WTC11 (cell line): ENCODE data around the gene SSH3. TPM values are rescaled to one million over a fixed set of nuclear protein-coding genes. Genes with fewer than 3 reads are reported as not detected.

ENCODE experiments used
- ATAC-seq: fragments of 200-7000 bp; cut with Tn5 transposase; 2 replicates; pipeline ENCODE4 v1.10.0; 2021; ENCODE audit warnings: mild to moderate bottlenecking, moderate library complexity
- CTCF ChIA-PET: fragments of 300-600 bp; sonication (Branson Sonifier 250); formaldehyde crosslinking; loops from one replicate; lab custom pipeline; 2021; ENCODE audit warnings: antibody characterized with exemption; lab: Charles Lee
- POLR2A ChIA-PET: fragments of 350-600 bp; sonication (Branson Sonifier 250); formaldehyde crosslinking; loops from one replicate; lab custom pipeline; 2021; ENCODE audit warnings: antibody characterized with exemption; lab: Charles Lee
- DNase-seq: peaks from one replicate; pipeline ENCODE4 v3.0.0; 2021; ENCODE audit warnings: low spot score
- H3K27ac Mint-ChIP-seq: 2 replicates; pipeline ENCODE4 v1.8.0; 2021; ENCODE audit warnings: mixed read lengths
- H3K27me3 Mint-ChIP-seq: 2 replicates; pipeline ENCODE4 v1.8.0; 2021; ENCODE audit warnings: low read depth, mild to moderate bottlenecking, moderate library complexity, mixed read lengths
- H3K36me3 Mint-ChIP-seq: 2 replicates; pipeline ENCODE4 v1.8.0; 2021; ENCODE audit warnings: mixed read lengths
- H3K4me1 Mint-ChIP-seq: 2 replicates; pipeline ENCODE4 v1.8.0; 2022; ENCODE audit warnings: mixed read lengths
- H3K4me3 Mint-ChIP-seq: 2 replicates; pipeline ENCODE4 v1.8.0; 2021; ENCODE audit warnings: mild to moderate bottlenecking, moderate library complexity, mixed read lengths
- H3K9me3 Mint-ChIP-seq: 2 replicates; pipeline ENCODE4 v1.8.0; 2021; ENCODE audit warnings: mixed read lengths
- AFF4 ChIP-seq: sonication (generic); formaldehyde crosslinking; IDR thresholded peaks from 2 replicates; pipeline ENCODE4 v1.8.1; 2023; ENCODE audit warnings: mild to moderate bottlenecking, missing genetic modification reagents, borderline replicate concordance
- ATF2 ChIP-seq: sonication (generic); formaldehyde crosslinking; IDR thresholded peaks from 2 replicates; pipeline ENCODE4 v1.8.1; 2022; ENCODE audit warnings: low read depth, missing genetic modification reagents, borderline replicate concordance
- ATF6 ChIP-seq: sonication (generic); formaldehyde crosslinking; IDR thresholded peaks from 2 replicates; pipeline ENCODE4 v1.8.1; 2023; ENCODE audit warnings: mild to moderate bottlenecking, missing genetic modification reagents
- E2F1 ChIP-seq: sonication (generic); formaldehyde crosslinking; IDR thresholded peaks from 2 replicates; pipeline ENCODE4 v1.8.0; 2022; ENCODE audit warnings: mild to moderate bottlenecking, missing genetic modification reagents
- ERG ChIP-seq: fragments of 250-450 bp; sonication (Bioruptor Pico); IDR thresholded peaks from 2 replicates; pipeline ENCODE4 v1.8.0; 2021; ENCODE audit warnings: mild to moderate bottlenecking
- GRHL2 ChIP-seq: fragments of 250-450 bp; sonication (Bioruptor Pico); IDR thresholded peaks from 2 replicates; pipeline ENCODE4 v1.8.0; 2022; ENCODE audit warnings: mild to moderate bottlenecking, moderate library complexity; ENCODE audit not compliant: insufficient replicate concordance, severe bottlenecking
- JUN ChIP-seq: sonication (generic); formaldehyde crosslinking; IDR thresholded peaks from 2 replicates; pipeline ENCODE4 v1.8.0; 2023; ENCODE audit warnings: mild to moderate bottlenecking, missing genetic modification reagents
- NFYB ChIP-seq: sonication (generic); formaldehyde crosslinking; conservative IDR thresholded peaks from 2 replicates; pipeline ENCODE4 v1.8.0; 2022; ENCODE audit warnings: low read depth, missing genetic modification reagents
- NR1H2 ChIP-seq: sonication (generic); formaldehyde crosslinking; IDR thresholded peaks from 2 replicates; pipeline ENCODE4 v1.9.0; 2021; ENCODE audit warnings: mild to moderate bottlenecking, moderate library complexity, missing genetic modification reagents
- NR3C1 ChIP-seq: sonication (generic); formaldehyde crosslinking; conservative IDR thresholded peaks from 2 replicates; pipeline ENCODE4 v1.8.1; 2023; ENCODE audit warnings: low read depth, mild to moderate bottlenecking, missing genetic modification reagents
- PRRX2 ChIP-seq: fragments of 250-450 bp; sonication (Bioruptor Pico); IDR thresholded peaks from 2 replicates; pipeline ENCODE4 v1.8.0; 2021; ENCODE audit warnings: mild to moderate bottlenecking
- SMAD3 ChIP-seq: sonication (generic); formaldehyde crosslinking; IDR thresholded peaks from 2 replicates; pipeline ENCODE4 v1.8.0; 2022; ENCODE audit warnings: missing genetic modification reagents, mild to moderate bottlenecking, borderline replicate concordance
- SMAD4 ChIP-seq: sonication (generic); formaldehyde crosslinking; IDR thresholded peaks from 2 replicates; pipeline ENCODE4 v1.8.0; 2022; ENCODE audit warnings: mild to moderate bottlenecking, missing genetic modification reagents
- STAT6 ChIP-seq: sonication (generic); formaldehyde crosslinking; conservative IDR thresholded peaks from 2 replicates; pipeline ENCODE4 v1.8.1; 2023; ENCODE audit warnings: mild to moderate bottlenecking, low read depth, missing genetic modification reagents, moderate library complexity
- TCF7 ChIP-seq: sonication (generic); formaldehyde crosslinking; IDR thresholded peaks from 2 replicates; pipeline ENCODE4 v1.8.0; 2022; ENCODE audit warnings: mild to moderate bottlenecking, low read depth, missing genetic modification reagents, moderate library complexity
- TP53 ChIP-seq: sonication (generic); formaldehyde crosslinking; IDR thresholded peaks from 2 replicates; pipeline ENCODE4 v1.8.1; 2023; ENCODE audit warnings: mild to moderate bottlenecking, missing genetic modification reagents
- ZNF263 ChIP-seq: sonication (generic); formaldehyde crosslinking; IDR thresholded peaks from 2 replicates; pipeline ENCODE4 v1.8.1; 2022; ENCODE audit warnings: low read depth, mild to moderate bottlenecking, moderate library complexity, missing genetic modification reagents
- ZNF416 ChIP-seq: fragments of 250-450 bp; sonication (Bioruptor Pico); IDR thresholded peaks from 2 replicates; pipeline ENCODE4 v1.9.0; 2021; ENCODE audit warnings: mild to moderate bottlenecking, inconsistent platforms
- total RNA-seq: library from RNA; stranded (reverse); gene quantifications from 3 replicates; pipeline ENCODE4 v1.2.3, GENCODE V29; 2021

SSH3 gene
- total RNA-seq, 1 experiment from 2014 or later = 42.3 TPM

GRCh38 chr11:67283481-67283963 is 19.8 kb upstream of the SSH3 start:
- H3K27ac Mint-ChIP-seq = no peak overlapping the region
- peaks cover 18% of the 10 kb centered on the region for H3K36me3 Mint-ChIP-seq
- no peaks in the 10 kb centered on the region for H3K27me3 Mint-ChIP-seq
- no peaks in the 10 kb centered on the region for H3K9me3 Mint-ChIP-seq
- TF ChIP-seq ATF6 (CRISPR knock-in tag) (no peak), STAT6 (CRISPR knock-in tag) (no peak), ZNF263 (CRISPR knock-in tag) (no peak), ATF2 (CRISPR knock-in tag) (no peak), AFF4 (CRISPR knock-in tag) (no peak), TCF7 (CRISPR knock-in tag) (no peak), PRRX2 (CRISPR knock-in tag) (no peak)
- TF ChIP-seq, all 79 proteins: peak for 0
- ATAC-seq (no peak), DNase-seq (no peak)
- CTCF ChIA-PET = interaction anchor here (0.9 to 2.4 kb wide), 5 partner anchors 12 to 34 kb away, joined by 3 to 16 read pairs (median 3); partner anchors contain the start of gene SSH3
- peaks cover 12% of the 10 kb centered on the region for H3K4me1 Mint-ChIP-seq
- POLR2A ChIA-PET = no interaction called here
- H3K4me3 Mint-ChIP-seq = no peak overlapping the region

GRCh38 chr11:67284811-67285540 is 18.4 kb upstream of the SSH3 start:
- no peaks in the 10 kb centered on the region for H3K9me3 Mint-ChIP-seq
- ChIA-PET CTCF (interaction anchor here (0.7 kb wide), 1 partner anchor 18 kb away, joined by 5 read pairs; the partner anchor contains the start of gene SSH3), POLR2A (no interaction called here)
- peaks cover 11% of the 10 kb centered on the region for H3K36me3 Mint-ChIP-seq
- DNase-seq = no peak
- ATAC-seq = no peak
- peaks cover 14% of the 10 kb centered on the region for H3K4me1 Mint-ChIP-seq
- no peak overlapping the region for H3K27ac Mint-ChIP-seq
- no peaks in the 10 kb centered on the region for H3K27me3 Mint-ChIP-seq
- H3K4me3 Mint-ChIP-seq = no peak overlapping the region
- TF ChIP-seq E2F1 (CRISPR knock-in tag) (no peak), ATF2 (CRISPR knock-in tag) (no peak), TCF7 (CRISPR knock-in tag) (no peak), GRHL2 (no peak), NR3C1 (CRISPR knock-in tag) (no peak), NR1H2 (no peak), SMAD4 (CRISPR knock-in tag) (no peak), ERG (CRISPR knock-in tag) (no peak), TP53 (CRISPR knock-in tag) (no peak), NFYB (CRISPR knock-in tag) (no peak), SMAD3 (no peak), ZNF416 (CRISPR knock-in tag) (no peak), JUN (CRISPR knock-in tag) (no peak)
